CMK (cell line): ENCODE measurements around the gene MED29.
"Not testable (repeated sequence)": the region's sequence is repeated elsewhere in the genome, so short reads cannot be mapped to it uniquely, and the experiment has no call there.

ENCODE experiments used
- DNase-seq: peaks from one replicate; pipeline ENCODE4 v3.0.0-alpha.2; 2010; ENCODE audit warnings: low read depth

The MED29 gene

DNA sequence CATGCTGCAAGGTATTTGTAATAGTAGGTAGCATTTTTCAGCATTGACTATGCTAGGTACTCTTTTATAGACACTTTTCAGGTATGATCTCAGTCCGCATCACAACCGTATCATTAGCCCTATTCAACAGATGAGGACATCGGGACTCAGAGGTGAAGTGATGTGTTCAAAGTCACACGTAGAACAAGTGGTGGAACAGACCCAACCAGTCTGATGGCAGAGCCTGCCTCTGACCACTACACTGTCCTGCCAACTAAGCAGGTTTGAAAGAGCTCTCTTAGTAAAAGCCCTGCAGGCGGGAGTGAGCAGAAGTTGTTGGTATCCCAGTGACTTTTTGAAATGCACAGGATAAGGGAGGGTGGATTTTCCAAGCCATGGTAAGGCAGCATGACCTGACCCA lies 20.4 kb upstream of the MED29 start:
- DNase-seq: no peak

DNA sequence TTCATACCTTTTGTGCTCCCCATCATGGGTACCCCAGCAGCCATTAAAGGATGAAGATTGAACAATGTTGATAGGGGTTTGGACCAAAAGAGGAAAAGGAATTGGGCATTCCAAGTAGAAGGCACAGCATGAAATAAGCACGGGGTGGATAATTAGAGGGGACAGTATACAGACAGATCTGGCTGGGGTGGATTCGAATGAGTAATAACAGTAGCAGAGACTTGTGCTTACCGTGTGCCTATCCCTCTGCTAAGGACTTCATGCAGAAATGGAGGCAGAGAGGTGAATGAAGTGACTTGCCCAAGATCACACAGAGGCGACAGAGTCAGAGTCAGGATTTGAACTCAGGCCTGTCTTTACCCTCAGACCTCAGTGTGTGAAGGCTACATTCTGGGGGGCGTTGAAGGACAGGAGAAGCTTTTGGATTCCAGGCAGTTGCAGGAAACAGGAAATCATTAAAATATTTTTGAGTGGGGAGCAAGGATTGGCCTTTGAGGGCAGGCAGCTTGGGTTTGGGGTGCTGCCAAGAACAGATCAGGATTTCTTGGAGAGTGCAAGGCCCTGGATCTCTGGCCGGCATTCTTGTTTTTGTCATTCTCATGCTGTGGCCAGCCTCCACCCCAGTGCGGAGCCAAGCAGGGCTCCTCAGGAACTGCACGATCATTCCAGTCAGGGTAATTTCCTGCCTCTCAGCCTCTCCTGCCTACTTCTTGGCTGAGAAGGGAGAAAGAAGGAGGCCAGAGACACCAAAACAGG lies 19.0 kb upstream of the MED29 start:
- no peak for DNase-seq

DNA sequence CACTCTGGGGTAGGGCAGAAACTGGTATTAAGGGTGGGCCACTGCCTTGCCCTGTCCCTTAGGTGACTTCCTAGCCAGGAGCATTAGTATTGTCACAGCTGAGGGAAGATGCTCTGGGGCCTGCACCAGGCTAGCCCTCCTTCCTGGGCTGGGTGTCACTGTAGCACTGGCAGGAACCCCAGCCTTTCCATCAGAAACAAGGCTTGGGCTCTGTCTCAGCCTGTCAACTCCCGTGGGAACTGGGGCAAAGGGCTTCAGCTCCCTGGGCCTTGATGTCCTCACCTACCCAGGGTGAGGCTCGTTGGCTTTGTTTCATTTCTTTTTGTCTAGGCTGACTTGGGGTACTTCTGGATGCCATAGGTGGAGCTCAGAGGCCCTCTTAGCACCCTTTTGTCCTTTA lies 18.2 kb upstream of the MED29 start:
- DNase-seq: no peak

DNA sequence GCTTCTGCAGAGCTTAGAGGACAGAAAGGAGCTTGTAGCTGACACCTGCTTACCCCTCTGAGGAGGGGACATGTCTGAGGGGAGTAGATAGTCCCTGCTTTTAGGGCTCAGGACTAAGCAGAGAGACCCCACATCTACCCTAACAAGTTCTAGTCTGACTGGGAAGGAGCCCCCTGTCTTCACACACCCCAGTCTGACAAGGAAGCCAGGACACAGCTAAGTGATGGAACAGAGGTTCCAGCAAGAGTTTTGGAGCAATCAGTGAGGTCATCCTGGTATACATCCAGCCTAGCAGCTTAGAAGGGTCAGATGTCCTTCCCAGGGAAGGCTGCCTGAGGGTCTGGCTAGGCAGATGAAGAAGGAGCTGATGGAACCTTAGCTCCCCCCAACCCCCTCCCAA lies 15.2 kb upstream of the MED29 start:
- no peak for DNase-seq

DNA sequence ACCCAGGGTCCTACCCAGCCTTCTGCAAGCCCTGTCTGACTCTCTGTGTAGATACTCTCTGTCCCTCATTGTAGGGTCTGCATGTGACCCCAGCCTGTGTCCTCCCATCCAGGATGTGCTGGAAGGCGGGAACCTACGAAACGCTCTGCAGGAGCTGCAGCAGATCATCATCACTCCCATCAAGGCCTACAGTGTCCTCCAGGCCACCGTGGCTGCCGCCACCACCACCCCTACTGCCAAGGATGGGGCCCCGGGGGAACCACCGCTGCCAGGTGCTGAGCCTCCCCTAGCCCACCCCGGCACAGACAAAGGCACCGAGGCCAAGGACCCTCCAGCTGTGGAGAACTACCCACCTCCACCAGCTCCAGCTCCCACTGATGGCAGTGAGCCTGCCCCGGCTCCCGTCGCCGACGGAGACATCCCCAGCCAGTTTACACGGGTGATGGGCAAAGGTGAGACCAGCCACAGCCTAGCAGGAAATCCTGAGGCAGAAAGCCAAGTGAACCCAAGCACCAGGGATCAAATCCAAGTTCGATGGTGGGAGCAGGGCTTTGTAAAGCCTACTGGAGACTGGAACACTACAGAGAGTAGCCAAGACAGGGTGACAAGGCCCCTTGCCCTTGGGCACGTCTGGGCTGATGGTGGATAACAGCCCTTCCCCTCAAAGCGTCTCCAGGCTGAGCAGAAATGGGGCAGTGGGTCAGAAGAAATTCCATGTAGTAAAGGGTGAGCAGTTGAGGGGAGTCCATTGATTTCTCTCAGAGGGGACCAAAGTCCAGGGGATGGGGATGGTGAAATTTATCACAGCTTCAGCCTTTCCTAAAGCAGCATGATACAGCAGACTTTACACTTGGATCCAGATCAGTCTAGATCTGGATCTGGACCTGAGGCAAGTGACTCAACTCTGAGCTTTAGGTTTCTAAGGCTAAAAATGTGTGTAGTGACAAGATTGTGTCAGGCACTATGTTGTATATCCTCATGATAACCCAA lies 13.5 kb upstream of the MED29 start:
- DNase-seq: no peak

DNA sequence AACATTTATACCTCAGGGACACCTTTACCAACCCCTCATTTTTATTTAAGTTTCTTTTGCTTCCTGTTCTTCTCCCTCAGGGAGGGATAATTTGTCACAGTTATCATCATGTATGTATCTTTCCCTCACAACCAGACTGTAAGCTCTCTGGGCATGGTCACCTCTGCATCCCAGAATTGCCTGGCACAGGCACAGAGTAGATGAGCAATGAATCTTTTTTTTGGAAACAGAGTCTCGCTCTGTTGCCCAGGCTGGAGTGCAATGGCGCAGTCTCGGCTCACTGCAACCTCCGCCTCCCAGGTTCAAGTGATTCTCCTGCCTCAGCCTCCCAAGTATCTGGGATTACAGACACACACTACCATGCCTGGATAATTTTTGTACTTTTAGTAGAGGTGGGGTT lies 11.8 kb upstream of the MED29 start:
- DNase-seq: not testable (repeated sequence)

DNA sequence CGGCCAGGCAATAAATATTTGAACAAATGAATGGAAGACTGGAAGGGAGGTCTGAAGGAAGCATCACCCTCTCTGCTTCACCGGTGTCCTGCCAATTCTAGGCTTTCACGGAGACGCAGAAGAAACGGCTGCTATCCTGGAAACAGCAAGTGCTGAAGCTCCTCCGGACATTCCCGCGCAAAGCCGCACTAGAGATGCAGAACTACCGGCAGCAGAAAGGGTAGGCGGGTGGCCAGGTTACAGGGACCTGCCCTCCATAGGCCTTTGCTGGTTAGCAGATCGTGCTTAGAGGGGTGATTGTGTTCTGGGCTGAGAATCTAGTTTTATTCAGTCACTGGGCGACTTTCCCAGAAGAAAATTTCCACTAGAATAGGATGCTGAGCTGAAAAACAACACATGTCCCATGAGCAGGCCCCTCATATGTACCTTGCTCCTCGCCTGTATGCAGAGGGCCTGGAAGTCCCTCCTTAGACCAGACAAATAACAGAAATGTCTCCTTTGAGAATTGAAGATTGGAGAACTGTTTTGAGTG lies 11.2 kb upstream of the MED29 start:
- DNase-seq: no peak

- no peak for DNase-seq
These were observed 10.4 kb upstream of the MED29 start for GRCh38 chr19:39380521-39381502.

GRCh38 chr19:39381910-39382611 lies 9.1 kb upstream of the MED29 start:
- no peak for DNase-seq

DNA sequence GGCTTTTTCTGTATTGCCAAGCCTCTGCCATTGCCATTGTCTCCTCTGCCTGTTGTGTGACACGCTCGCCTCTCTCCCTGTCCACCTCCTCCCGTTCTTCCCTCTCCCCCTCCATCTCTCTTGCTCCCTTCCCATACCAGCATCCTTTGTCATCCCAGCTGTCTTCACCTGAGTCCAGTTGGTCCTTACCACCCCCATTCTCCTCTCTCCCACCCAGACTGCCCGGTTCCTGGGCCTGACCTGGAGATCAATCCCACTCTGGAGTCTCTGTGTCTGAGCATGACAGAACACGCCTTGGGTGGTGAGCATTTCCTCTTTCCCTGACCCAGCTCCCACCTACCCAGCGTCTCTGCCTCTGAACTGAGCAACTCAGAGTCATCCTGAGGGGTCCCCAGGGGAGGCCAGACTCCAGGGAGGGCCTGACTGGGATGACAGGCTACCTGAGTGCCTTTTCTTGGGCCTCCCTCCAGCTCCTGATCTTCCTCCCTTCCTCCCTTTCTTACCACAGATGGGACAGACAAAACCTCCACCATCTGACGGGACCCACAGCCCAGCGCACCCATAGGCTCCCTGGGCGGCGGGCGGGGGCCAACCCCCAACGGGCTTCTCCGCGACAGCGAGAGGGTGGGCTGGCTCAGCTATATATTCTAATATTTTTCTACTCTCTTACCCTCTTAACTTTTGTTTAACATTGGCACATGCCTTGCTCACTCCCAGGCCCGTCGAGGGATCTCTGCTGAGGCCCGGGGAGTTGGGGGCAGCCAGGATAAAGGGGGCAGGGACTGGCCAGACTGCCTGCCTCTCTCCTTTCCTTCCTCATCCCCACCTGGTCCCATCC lies 8.0 kb upstream of the MED29 start:
- DNase-seq: no peak

DNA sequence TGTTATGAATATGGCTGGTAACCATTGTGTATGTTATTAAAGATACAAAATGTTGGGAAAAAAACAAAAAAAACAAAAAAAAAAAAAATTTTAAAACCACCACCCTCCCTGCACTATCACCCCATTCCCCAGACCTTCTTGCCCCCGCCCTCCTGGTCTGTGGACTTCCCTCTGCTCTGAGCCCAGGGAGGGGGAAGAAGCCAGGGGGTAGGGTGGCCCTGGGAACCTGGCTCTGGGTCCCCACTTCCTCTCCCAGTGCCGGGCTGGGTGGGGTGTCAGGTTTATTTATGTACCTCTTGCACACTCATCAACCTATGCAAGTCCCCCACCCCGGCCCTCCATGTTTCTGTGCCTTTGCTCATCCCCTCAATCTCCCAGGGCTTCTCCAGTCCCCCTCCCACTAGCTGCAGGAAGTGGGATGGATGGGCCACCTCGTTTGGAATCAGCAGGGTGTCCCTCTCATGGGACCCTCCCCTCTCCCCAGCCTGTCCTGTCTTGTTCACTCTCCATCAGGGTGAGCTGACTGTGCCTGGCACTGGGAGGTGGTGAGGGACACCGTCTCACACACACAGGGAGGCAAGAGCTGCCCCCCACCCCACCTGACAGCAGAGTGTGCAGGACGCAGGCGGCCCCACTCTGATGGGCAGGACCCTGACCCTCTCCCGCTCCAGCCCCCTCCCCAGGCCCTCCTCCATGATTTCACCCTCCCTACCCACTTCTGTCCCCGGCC lies 6.2 kb upstream of the MED29 start:
- no peak for DNase-seq

- DNase-seq: no peak
These were observed 5.4 kb upstream of the MED29 start for GRCh38 chr19:39385629-39386411.

DNA sequence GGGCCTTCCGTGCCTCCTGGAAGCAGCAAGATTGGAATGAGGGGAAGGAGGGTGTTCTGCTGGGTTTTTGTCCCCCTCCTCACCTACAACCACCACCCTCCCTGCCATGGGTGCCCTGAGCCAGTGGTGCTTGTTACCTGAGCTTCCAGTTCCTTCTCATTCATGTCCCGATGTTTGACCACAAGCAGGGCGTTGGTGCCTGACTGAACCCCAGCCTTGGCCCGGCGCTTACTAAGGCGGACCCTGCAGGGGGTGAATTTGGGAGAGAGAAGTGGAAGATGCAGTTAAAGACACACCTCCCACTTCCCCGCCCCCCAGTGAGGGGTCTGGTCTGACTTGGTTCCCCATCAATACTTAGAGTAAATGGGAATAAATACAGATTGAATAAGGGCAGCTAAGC lies 4.6 kb upstream of the MED29 start:
- DNase-seq: no peak

DNA sequence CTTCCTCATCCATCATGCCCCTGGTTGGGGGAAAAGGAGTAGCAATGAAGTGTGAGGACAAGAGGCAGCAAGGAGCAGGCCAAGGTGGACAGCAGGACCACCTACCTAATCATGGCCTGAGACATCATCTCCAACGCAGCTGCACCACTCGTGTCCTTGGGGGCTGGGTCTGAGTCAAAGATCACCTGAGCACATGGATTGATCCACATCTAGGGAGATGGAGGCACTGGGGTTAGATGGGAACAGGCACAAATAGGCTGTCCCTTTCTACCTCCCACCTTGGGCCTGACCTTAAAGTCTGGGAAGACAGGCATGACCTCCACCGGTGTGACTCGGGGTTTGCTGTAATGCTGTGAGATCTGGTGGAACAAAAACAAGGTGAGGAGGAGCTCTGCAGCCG lies 2.5 kb upstream of the MED29 start:
- DNase-seq: no peak

DNA sequence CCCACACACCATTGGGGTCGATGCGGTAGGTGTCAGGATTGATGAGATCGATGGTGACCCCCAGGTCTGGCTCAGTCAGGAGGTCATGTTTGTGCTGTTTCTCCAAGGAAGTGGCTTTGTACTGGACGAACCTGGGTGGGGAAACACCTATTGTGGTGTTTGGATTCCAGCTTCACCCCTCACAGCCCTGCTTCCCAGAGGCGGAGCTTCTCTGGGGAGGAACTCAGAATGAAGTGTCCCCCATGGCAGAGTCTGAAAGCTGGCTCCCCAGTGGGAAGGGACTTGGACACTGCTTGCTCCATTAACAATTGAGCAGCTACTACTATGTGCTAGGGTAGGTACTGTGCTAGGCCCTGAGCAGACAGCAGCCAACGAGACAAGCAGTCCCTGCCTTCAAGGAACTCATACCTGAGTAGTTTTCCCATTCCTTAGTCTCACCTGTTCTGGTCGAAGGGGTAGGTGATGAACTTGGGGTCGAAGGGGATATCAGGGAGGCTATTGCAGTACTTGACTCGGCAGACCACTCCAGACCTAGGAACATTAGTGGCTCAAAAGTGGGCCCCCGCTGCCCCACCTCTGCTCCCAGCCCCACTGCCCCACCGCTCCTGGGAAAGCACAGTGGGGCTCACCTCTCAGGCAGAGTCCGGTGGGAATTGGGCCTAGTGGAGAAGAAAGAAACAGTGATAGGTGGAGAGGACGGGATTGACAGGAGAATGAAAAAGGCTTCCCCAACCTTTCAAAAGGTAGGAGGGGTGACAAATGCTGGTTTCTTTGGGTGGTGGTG lies 1.4 kb upstream of the MED29 start:
- DNase-seq: no peak

DNA sequence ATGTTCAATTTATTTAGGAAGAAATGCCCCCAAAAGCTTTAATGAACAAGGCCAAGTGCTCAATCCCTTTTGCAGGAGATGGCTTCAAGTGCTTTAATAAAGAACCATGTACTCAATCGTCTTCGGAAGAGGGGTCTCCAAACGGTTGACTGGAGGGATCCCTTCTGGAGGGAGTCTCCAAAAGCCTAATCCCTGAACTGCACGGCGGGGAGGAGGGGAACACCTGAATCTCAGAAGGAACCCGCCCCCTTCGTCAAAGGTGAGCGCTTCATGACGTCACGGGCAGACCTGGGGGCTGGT lies 777 bp upstream of the MED29 start:
- no peak for DNase-seq

DNA sequence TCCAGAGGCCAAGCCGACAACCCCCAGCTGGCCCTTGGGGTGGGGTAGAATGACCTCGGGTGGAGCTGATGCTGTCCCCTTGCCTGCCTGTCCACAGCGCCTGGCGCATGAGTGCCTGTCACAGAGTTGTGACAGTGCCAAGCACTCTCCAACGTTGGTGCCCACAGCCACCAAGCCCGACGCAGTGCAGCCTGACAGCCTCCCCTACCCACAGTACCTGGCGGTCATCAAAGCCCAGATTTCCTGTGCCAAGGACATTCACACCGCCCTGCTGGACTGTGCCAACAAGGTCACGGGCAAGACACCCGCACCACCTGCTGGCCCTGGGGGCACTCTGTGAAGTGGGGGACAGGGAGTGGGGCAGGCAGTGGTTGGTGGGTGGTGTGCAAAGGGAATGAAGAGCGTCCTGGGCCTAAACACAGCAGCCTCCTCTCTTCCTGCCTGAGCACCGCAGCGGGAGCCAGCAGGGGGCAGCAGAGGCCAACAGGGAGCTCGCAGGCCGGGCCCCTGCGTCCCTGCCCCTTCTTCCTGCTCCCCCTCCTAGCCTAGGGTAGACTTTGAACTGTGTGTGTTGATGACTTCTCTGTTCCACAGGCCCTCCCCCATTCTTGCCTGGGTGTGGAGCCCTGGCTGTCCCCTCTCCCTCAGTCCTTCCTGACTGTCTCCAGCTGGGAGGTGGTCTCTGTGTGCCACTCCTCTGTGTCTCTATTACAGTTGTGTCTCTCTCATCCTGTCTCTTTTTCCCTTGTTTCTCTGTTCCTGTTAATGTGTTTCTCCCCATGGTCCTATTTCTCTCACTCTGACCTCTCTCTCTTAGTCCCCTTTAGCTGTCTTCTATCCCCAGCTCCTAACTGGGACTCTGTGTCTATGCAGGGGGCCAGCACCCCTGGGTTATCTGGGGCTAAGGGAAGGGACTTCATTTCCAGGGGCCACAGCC lies 6.5 kb downstream of the MED29 start:
- DNase-seq: no peak
